Activated B cell treated with CpG ODN at 0.5 μM for 24 hours (primary cell): ENCODE data around the gene PROSER3. TPM values are rescaled to one million over a fixed set of nuclear protein-coding genes. Genes with fewer than 3 reads are reported as not detected.

Source experiments
- ATAC-seq: fragments of 200-7000 bp; cut with Tn5 transposase; one replicate; pipeline ENCODE4 v1.10.0; 2021; ENCODE audit warnings: low read depth, mild to moderate bottlenecking, moderate library complexity
- CTCF ChIA-PET: fragments of 350-600 bp; sonication (Branson Sonifier 250); formaldehyde crosslinking; loops from one replicate; lab custom pipeline; 2021; ENCODE audit warnings: antibody characterized with exemption; lab: Charles Lee
- POLR2A ChIA-PET: fragments of 350-600 bp; sonication (Branson Sonifier 250); formaldehyde crosslinking; loops from one replicate; lab custom pipeline; 2021; ENCODE audit warnings: antibody characterized with exemption; lab: Charles Lee
- DNase-seq: peaks from one replicate; pipeline ENCODE4 v3.0.0; 2022
- H3K27ac Mint-ChIP-seq: one replicate; pipeline ENCODE4 v1.8.0; 2020; ENCODE audit warnings: mixed read lengths
- H3K27me3 Mint-ChIP-seq: one replicate; pipeline ENCODE4 v1.8.0; 2021; ENCODE audit warnings: mixed read lengths
- H3K36me3 Mint-ChIP-seq: one replicate; pipeline ENCODE4 v1.8.0; 2021; ENCODE audit warnings: low read depth, mixed read lengths
- H3K4me1 Mint-ChIP-seq: one replicate; pipeline ENCODE4 v1.8.0; 2021; ENCODE audit warnings: mixed read lengths
- H3K4me3 Mint-ChIP-seq: one replicate; pipeline ENCODE4 v1.8.0; 2020; ENCODE audit warnings: mild to moderate bottlenecking, mixed read lengths
- H3K9me3 Mint-ChIP-seq: one replicate; pipeline ENCODE4 v1.8.0; 2020; ENCODE audit warnings: mixed read lengths
- intact Hi-C: fragments of 100-400 bp; cut with micrococcal nuclease; formaldehyde crosslinking; loops from one replicate; pipeline ENCODE4 v1.15.1; 2024
- total RNA-seq: library from RNA; stranded (reverse); gene quantifications from 2 replicates; pipeline ENCODE4 v1.2.3, GENCODE V29; 2022
- TF ChIP-seq, protein P1 (sequence below): fragments of 200-600 bp; IDR thresholded peaks from one replicate; pipeline ENCODE4 v1.8.0; 2022; ENCODE audit warnings: antibody characterized with exemption, mild to moderate bottlenecking

The PROSER3 gene
- total RNA-seq, 1 donor from 2014 or later, result 60.5 TPM

DNA sequence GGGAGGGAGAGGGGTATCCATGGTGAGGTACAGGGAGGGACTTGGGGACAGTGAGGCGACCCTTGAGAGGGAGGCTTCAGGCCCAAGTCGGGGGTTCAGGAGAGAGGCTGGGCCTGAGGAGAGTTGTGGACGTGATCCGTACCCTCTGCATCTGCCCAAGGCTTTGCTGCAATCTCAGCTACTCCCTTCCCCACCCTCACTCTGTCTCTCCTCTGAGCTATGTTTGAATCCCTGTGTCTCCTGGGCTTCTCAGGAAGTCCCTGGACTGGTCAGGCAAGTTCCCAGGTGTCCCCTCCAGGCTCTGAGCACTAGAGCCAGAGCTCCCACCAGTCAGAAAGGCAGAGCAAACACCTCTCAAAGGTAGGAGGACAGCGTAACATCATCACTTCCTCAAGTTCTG lies 7.8 kb upstream of the PROSER3 start:
- ChIA-PET CTCF (no interaction called here), POLR2A (interaction anchor here (0.6 to 2.5 kb wide), 3 partner anchors 7 to 48 kb away, joined by 3 to 9 read pairs (median 6); no protein-coding TSS in a partner anchor)
- H3K27ac Mint-ChIP-seq, result no peak overlapping the region
- H3K4me1 Mint-ChIP-seq, result peaks cover 37% of the 10 kb centered on the region
- H3K9me3 Mint-ChIP-seq, result no peaks in the 10 kb centered on the region
- no peak overlapping the region for H3K4me3 Mint-ChIP-seq
- TF ChIP-seq, protein P1, sequence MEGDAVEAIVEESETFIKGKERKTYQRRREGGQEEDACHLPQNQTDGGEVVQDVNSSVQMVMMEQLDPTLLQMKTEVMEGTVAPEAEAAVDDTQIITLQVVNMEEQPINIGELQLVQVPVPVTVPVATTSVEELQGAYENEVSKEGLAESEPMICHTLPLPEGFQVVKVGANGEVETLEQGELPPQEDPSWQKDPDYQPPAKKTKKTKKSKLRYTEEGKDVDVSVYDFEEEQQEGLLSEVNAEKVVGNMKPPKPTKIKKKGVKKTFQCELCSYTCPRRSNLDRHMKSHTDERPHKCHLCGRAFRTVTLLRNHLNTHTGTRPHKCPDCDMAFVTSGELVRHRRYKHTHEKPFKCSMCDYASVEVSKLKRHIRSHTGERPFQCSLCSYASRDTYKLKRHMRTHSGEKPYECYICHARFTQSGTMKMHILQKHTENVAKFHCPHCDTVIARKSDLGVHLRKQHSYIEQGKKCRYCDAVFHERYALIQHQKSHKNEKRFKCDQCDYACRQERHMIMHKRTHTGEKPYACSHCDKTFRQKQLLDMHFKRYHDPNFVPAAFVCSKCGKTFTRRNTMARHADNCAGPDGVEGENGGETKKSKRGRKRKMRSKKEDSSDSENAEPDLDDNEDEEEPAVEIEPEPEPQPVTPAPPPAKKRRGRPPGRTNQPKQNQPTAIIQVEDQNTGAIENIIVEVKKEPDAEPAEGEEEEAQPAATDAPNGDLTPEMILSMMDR, result no peak
- DNase-seq, result no peak
- no peak for ATAC-seq
- intact Hi-C loops, result no loop called here
- H3K36me3 Mint-ChIP-seq, result peaks cover 38% of the 10 kb centered on the region
- H3K27me3 Mint-ChIP-seq, result peaks cover 5% of the 10 kb centered on the region

DNA sequence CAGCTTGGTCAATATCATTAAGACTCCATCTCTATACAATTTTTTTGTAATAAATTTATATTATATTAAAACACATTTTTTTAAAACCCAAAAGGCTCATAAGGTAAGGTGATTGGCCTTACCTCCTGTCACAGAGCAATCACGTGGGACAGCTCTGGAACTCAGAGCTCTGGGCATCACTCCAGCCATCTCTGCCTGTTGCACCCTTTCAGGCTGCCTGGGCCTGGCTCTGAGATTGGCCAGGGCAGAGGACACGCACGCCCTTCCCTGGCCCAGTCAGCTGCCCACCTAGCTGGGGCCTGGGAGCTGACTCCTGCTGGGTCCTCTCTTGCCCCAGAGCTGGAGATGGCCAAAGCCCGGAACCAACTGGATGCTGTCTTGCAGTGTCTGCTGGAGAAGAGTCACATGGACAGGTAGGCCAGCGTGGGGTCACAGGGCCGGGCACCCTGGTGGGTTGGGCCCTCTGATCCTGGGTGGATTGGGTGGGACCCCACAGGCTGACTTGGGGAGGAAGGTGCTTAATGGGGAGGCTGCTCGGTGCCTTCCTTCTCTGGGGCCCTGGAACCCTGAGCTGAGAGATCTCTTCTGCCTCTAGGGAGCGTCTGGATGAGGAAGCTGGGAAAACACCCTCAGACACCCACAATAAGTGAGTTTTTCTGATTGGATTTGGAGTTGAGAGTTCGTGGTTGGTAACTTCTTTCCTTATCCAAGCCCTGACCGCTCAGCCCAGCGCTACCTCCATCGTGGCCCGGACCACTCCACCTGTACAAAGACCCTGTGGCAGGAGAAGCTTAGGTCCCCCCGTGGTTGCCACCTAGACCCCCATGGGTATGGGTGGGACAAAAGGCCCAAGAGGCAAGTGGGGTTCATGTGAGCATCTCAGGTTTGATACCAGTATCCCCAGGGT lies 5.9 kb upstream of the PROSER3 start:
- Mint-ChIP-seq H3K9me3 (no peaks in the 10 kb centered on the region), H3K27ac (no peak overlapping the region), H3K36me3 (peaks cover 32% of the 10 kb centered on the region), H3K4me3 (no peak overlapping the region), H3K27me3 (peaks cover 12% of the 10 kb centered on the region), H3K4me1 (peaks cover 35% of the 10 kb centered on the region)
- POLR2A ChIA-PET, result interaction anchor here (0.6 to 1.1 kb wide), 3 partner anchors 10 to 152 kb away, joined by 3 to 6 read pairs (median 6); partner anchors contain the start of genes IGFLR1 and NFKBID
- intact Hi-C loops, result no loop called here
- ATAC-seq (no peak), DNase-seq (no peak)
- TF ChIP-seq, protein P1, result no peak
- CTCF ChIA-PET, result no interaction called here

DNA sequence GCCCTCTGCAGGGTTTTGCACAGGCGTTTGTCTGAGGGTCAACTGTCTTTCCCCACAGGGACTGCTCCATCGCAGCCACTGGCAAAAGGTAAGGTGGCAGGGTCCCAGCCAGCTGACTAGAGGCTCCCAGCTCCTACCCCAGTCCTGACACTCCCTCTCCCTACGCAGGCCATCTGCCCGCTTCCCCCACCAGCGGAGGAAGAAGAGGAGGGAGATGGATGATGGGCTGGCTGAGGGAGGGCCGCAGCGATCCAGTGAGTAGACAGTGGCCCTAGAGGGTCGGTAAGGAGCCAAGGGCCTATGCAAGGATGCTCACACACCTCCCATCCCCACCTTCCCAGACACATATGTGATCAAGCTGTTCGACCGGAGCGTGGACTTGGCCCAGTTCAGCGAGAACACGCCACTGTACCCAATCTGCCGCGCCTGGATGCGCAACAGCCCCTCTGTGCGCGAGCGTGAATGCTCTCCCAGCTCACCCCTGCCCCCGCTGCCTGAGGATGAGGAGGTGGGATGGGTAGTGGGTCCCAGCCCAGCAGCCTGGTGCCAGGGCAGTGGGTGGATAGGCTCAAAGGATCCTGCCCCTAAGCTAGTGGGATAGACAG lies 5.1 kb upstream of the PROSER3 start:
- H3K9me3 Mint-ChIP-seq, result no peaks in the 10 kb centered on the region
- POLR2A ChIA-PET, result interaction anchor here (1.0 kb wide), 1 partner anchor 152 kb away, joined by 6 read pairs; no protein-coding TSS in a partner anchor
- no peak for DNase-seq

DNA sequence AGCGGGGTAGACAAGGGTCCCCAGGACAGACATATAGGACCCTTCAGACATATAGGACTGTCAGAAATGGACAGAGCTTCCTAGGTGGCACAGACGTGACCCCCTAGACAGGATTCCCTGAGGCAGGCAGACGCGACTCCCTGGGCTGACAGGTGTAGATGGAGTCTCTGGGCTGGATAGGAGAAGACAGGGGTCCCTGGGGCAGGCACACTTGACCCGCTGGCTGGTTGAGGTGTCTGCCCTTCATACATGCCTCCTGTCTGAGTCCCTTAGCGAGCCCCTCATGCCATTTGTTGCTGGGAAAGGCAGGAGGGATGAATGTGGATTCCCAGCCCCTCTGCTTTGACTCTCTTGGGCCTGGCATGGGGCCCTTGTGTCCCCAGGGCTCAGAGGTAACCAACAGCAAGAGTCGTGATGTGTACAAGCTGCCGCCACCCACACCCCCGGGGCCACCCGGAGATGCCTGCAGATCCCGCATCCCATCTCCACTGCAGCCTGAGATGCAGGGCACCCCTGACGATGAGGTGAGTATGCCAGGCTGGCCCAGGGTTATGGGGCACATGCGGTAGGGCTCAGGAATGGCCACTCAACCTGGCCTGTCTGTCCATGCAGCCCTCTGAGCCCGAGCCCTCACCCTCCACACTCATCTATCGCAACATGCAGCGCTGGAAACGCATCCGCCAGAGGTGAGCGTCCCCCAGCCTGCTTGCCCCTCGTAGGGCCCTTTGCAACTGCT lies 4.2 kb upstream of the PROSER3 start:
- CTCF ChIA-PET, result no interaction called here
- Mint-ChIP-seq H3K27me3 (peaks cover 15% of the 10 kb centered on the region), H3K4me3 (no peak overlapping the region), H3K4me1 (peaks cover 34% of the 10 kb centered on the region), H3K9me3 (no peaks in the 10 kb centered on the region), H3K27ac (no peak overlapping the region), H3K36me3 (peaks cover 34% of the 10 kb centered on the region)
- TF ChIP-seq, protein P1, result no peak
- intact Hi-C loops, result no loop called here
- POLR2A ChIA-PET, result no interaction called here
- DNase-seq (no peak), ATAC-seq (no peak)

More for the DNA sequence above, 5.1 kb upstream of the PROSER3 start:
- peaks cover 34% of the 10 kb centered on the region for H3K36me3 Mint-ChIP-seq
- peaks cover 15% of the 10 kb centered on the region for H3K27me3 Mint-ChIP-seq
- no peak overlapping the region for H3K27ac Mint-ChIP-seq
- CTCF ChIA-PET, result no interaction called here
- H3K4me1 Mint-ChIP-seq, result peaks cover 39% of the 10 kb centered on the region
- intact Hi-C loops, result no loop called here
- ATAC-seq, result no peak
- H3K4me3 Mint-ChIP-seq, result no peak overlapping the region
- TF ChIP-seq, protein P1, result no peak
